ENCODE measurements around the gene CAD. TPM values are rescaled to one million over a fixed set of nuclear protein-coding genes. Genes with fewer than 3 reads are reported as not detected.

Gene CAD
- total RNA-seq, 6 experiments from 2014 or later: 38.3 to 46.9 (median 42.8) TPM

- peaks cover 13% of the 10 kb centered on the region for H3K27me3 Mint-ChIP-seq (ENCODE audit: insufficient read depth)
Measured at GRCh38 chr2:27278010-27278409, 60.8 kb downstream of the CAD start.

GRCh38 chr2:27280826-27281225, 63.7 kb downstream of the CAD start:
- Mint-ChIP-seq H3K9me3 (no peaks in the 10 kb centered on the region), H3K27me3 (ENCODE audit: insufficient read depth) (peaks cover 20% of the 10 kb centered on the region), H3K27ac (no peak overlapping the region), H3K4me3 (no peak overlapping the region), H3K4me1 (ENCODE audit: low read depth) (peaks cover 43% of the 10 kb centered on the region), H3K36me3 (ENCODE audit: low read depth) (no peaks in the 10 kb centered on the region)
- DNase-seq: no peak
- no peak for TF ChIP-seq CTCF (IDR thresholded peaks at IDR 0.05)

More at GRCh38 chr2:27278010-27278409, 60.8 kb downstream of the CAD start:
- Mint-ChIP-seq H3K36me3 (ENCODE audit: low read depth) (no peaks in the 10 kb centered on the region), H3K4me1 (ENCODE audit: low read depth) (peaks cover 49% of the 10 kb centered on the region), H3K4me3 (no peak overlapping the region), H3K27ac (no peak overlapping the region), H3K9me3 (no peaks in the 10 kb centered on the region)
- no peak for DNase-seq
- no peak for TF ChIP-seq CTCF (IDR thresholded peaks at IDR 0.05)

DNA sequence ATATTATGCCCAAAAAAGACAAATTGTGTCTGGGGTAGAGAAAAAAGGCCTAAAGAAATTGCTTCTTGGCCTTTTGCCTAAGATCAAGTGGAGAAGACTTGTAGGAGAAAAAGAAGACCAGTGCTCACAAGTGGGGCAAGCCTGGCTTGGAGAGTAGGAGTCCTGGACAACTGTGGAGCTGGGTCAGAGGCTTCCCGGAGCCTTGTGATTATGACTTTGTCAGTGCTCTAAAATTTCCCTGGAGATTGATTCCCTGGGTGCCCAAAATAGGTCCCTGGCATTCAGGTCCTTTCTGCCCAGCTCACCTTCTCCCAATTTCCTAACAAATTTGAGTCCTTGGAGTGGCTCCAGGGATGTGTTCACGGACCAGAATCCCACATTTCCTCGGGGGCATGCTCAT, 64.3 kb downstream of the CAD start:
- no peaks in the 10 kb centered on the region for H3K9me3 Mint-ChIP-seq
- peaks cover 43% of the 10 kb centered on the region for H3K4me1 Mint-ChIP-seq (ENCODE audit: low read depth)
- no peak for TF ChIP-seq CTCF (IDR thresholded peaks at IDR 0.05)
- DNase-seq: no peak
- no peak overlapping the region for H3K4me3 Mint-ChIP-seq
- H3K27ac Mint-ChIP-seq: no peak overlapping the region
- H3K27me3 Mint-ChIP-seq (ENCODE audit: insufficient read depth): peaks cover 24% of the 10 kb centered on the region
- no peaks in the 10 kb centered on the region for H3K36me3 Mint-ChIP-seq (ENCODE audit: low read depth)

DNA sequence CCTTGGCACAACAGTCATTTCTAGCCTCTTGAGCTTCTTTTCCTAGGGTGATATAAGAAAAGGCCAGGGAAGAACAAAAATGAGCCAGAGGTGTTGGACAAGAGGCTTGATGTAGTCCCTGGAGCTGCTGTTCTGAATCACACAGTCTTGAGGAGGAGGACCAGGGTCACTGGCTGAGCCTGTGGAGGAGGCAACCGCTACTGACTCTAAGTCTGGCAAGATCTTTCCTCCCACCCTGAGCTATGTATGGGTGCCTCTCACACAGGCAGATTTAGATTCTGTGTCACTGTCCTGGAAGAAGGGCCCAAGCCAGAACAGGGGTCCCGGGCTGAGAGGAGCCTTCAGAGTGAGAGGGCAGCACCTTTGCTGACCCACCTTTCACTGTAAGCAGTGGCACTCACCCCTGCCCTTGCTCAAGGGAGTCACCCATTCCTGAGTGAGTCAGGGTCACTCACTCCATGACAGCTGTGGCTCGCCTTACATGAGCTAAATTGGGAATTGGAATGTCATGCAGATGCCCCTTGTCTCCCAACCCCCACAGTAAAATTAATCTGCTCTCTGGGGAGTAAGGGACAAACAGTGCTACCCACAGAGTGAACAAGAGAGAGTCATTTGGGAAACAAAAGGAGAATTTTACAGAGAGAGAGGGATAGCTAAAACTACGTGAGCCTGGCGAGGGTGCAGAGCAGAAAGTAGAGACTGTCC, 64.8 kb downstream of the CAD start, which contains the start of gene TRIM54:
TRIM54 (plus strand) TSS at position 575 of the 705 bp plus-strand sequence. CDS start 303 bp downstream, outside the sequence.
- no peaks in the 10 kb centered on the region for H3K36me3 Mint-ChIP-seq (ENCODE audit: low read depth)
- DNase-seq: no peak
- H3K27me3 Mint-ChIP-seq (ENCODE audit: insufficient read depth): peaks cover 29% of the 10 kb centered on the region
- H3K4me1 Mint-ChIP-seq (ENCODE audit: low read depth): peaks cover 43% of the 10 kb centered on the region
- TF ChIP-seq CTCF (IDR thresholded peaks at IDR 0.05): no peak
- no peak within 1 kb of the TSS for H3K27ac Mint-ChIP-seq
- no peaks in the 10 kb centered on the region for H3K9me3 Mint-ChIP-seq
- H3K4me3 Mint-ChIP-seq: no peak within 1 kb of the TSS

DNA sequence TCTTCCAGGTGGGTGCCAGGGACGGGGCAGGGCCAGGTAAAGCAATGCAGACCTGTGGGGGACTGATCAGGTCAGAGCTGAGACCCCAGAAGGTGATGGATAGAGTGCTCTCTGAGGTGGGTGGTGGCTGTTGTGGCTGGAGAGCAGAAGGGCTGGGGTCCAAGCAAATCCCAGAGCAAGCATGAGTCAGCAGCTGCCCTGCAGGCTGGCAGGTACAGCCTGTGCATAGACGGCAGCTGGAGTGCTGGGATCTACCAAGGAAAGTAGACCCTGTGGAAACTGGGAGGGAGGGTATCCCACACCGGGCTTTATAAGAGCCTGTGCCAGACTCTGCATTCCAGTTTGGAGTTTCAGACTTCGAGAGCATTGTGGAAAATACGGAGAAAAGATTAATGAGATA, 65.7 kb downstream of the CAD start:
- Mint-ChIP-seq H3K4me1 (ENCODE audit: low read depth) (peaks cover 43% of the 10 kb centered on the region), H3K27me3 (ENCODE audit: insufficient read depth) (peaks cover 37% of the 10 kb centered on the region), H3K27ac (no peak overlapping the region), H3K4me3 (no peak overlapping the region), H3K36me3 (ENCODE audit: low read depth) (no peaks in the 10 kb centered on the region), H3K9me3 (no peaks in the 10 kb centered on the region)
- no peak for DNase-seq
- no peak for TF ChIP-seq CTCF (IDR thresholded peaks at IDR 0.05)

All from HFFc6 (cell line).